ENCODE measurements around the gene CDCA4. TPM values are rescaled to one million over a fixed set of nuclear protein-coding genes. Genes with fewer than 3 reads are reported as not detected.

CDCA4 gene
- total RNA-seq, 1 donor from 2014 or later = 33.2 TPM

GRCh38 chr14:105021656-105022275 is 883 bp upstream of the CDCA4 start:
- no peak for DNase-seq (ENCODE audit: low read depth)
- TF ChIP-seq, protein P1, sequence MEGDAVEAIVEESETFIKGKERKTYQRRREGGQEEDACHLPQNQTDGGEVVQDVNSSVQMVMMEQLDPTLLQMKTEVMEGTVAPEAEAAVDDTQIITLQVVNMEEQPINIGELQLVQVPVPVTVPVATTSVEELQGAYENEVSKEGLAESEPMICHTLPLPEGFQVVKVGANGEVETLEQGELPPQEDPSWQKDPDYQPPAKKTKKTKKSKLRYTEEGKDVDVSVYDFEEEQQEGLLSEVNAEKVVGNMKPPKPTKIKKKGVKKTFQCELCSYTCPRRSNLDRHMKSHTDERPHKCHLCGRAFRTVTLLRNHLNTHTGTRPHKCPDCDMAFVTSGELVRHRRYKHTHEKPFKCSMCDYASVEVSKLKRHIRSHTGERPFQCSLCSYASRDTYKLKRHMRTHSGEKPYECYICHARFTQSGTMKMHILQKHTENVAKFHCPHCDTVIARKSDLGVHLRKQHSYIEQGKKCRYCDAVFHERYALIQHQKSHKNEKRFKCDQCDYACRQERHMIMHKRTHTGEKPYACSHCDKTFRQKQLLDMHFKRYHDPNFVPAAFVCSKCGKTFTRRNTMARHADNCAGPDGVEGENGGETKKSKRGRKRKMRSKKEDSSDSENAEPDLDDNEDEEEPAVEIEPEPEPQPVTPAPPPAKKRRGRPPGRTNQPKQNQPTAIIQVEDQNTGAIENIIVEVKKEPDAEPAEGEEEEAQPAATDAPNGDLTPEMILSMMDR (IDR thresholded peaks at IDR 0.05; ENCODE audit: insufficient read depth, low read length, poor library complexity, severe bottlenecking) = no peak

GRCh38 chr14:105019861-105020814 is 745 bp downstream of the CDCA4 start:
- Histone ChIP-seq H3K4me3 (ENCODE audit: low read depth, low read length) (peak overlapping the region; percentile 58), H3K27me3 (ENCODE audit: control insufficient read depth, insufficient read depth, low read length) (no peaks in the 10 kb centered on the region), H3K36me3 (ENCODE audit: control insufficient read depth, insufficient read depth, low read length) (no peaks in the 10 kb centered on the region)
- TF ChIP-seq, protein P1 (IDR thresholded peaks at IDR 0.05; ENCODE audit: insufficient read depth, low read length, poor library complexity, severe bottlenecking) = no peak
- no peak for DNase-seq (ENCODE audit: low read depth)

More at GRCh38 chr14:105021656-105022275, 883 bp upstream of the CDCA4 start:
- Histone ChIP-seq H3K36me3 (ENCODE audit: control insufficient read depth, insufficient read depth, low read length) (no peaks in the 10 kb centered on the region), H3K4me3 (ENCODE audit: low read depth, low read length) (peak overlapping the region; percentile 47), H3K27me3 (ENCODE audit: control insufficient read depth, insufficient read depth, low read length) (no peaks in the 10 kb centered on the region)

DNA sequence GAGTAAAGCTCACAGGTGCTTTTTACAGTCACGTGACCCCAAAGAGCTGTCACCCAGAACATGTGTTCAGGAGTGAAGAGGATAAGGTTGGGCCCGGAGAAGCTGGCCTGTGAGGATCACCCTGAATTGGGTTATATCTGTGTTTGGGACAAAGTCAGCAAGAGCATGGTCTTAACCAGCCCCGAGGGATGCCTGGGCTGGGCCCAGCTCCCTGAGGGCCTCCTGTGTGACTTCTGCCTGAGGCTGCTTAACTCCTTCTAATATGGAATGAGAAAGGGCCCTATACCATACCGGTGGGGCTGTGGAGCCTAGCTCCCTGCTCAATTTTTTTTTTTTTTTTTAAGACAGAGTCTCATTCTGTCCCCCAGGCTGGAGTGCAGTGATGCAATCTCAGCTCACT is 2.5 kb downstream of the CDCA4 start:
- Histone ChIP-seq H3K4me3 (ENCODE audit: low read depth, low read length) (no peak overlapping the region), H3K27me3 (ENCODE audit: control insufficient read depth, insufficient read depth, low read length) (no peaks in the 10 kb centered on the region), H3K36me3 (ENCODE audit: control insufficient read depth, insufficient read depth, low read length) (no peaks in the 10 kb centered on the region)
- DNase-seq (ENCODE audit: low read depth) = no peak
- TF ChIP-seq, protein P1 (IDR thresholded peaks at IDR 0.05; ENCODE audit: insufficient read depth, low read length, poor library complexity, severe bottlenecking) = no peak

GRCh38 chr14:105015905-105016304 is 5.0 kb downstream of the CDCA4 start:
- TF ChIP-seq, protein P1 (IDR thresholded peaks at IDR 0.05; ENCODE audit: insufficient read depth, low read length, poor library complexity, severe bottlenecking) = no peak
- no peaks in the 10 kb centered on the region for H3K27me3 ChIP-seq (ENCODE audit: control insufficient read depth, insufficient read depth, low read length)
- H3K36me3 ChIP-seq (ENCODE audit: control insufficient read depth, insufficient read depth, low read length) = no peaks in the 10 kb centered on the region
- H3K4me3 ChIP-seq (ENCODE audit: low read depth, low read length) = no peak overlapping the region
- DNase-seq (ENCODE audit: low read depth) = no peak

DNA sequence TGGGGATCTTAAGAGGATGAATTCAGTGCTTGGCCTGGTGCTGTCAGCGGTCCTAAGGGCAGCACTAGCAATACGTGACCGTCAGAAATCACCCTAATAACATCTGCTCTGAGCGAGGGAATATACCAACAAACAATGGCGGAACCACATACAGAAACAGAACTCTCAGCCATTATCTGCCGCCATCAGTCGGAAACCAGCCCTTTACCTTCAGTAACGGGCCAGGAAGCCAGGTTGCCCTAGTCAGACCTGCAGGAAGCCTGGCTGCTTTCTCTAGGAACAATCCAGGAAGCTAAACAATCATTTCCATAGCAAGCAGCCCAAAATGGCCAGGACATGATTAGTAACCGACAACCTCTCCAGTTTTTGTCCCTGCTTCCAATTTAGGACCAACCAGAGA is 5.6 kb downstream of the CDCA4 start:
- Histone ChIP-seq H3K36me3 (ENCODE audit: control insufficient read depth, insufficient read depth, low read length) (no peaks in the 10 kb centered on the region), H3K27me3 (ENCODE audit: control insufficient read depth, insufficient read depth, low read length) (no peaks in the 10 kb centered on the region), H3K4me3 (ENCODE audit: low read depth, low read length) (no peak overlapping the region)
- TF ChIP-seq, protein P1 (IDR thresholded peaks at IDR 0.05; ENCODE audit: insufficient read depth, low read length, poor library complexity, severe bottlenecking) = no peak
- no peak for DNase-seq (ENCODE audit: low read depth)

Measured in kidney epithelial cell (primary cell).